ENCODE results near the gene UGGT1. TPM values are rescaled to one million over a fixed set of nuclear protein-coding genes. Genes with fewer than 3 reads are reported as not detected.

The UGGT1 gene
- total RNA-seq = 10 to 100 TPM; 43.1 to 66.5 (median 55.3) TPM

- TF ChIP-seq CTCF (IDR thresholded peaks at IDR 0.05; ENCODE audit: low read depth) = no peak
Measured at GRCh38 chr2:128090945-128091725, at the start of gene UGGT1. Gene UGGT1 (plus strand): TSS chr2:128091200. CDS start chr2:128091358, 158 bp downstream.

DNA sequence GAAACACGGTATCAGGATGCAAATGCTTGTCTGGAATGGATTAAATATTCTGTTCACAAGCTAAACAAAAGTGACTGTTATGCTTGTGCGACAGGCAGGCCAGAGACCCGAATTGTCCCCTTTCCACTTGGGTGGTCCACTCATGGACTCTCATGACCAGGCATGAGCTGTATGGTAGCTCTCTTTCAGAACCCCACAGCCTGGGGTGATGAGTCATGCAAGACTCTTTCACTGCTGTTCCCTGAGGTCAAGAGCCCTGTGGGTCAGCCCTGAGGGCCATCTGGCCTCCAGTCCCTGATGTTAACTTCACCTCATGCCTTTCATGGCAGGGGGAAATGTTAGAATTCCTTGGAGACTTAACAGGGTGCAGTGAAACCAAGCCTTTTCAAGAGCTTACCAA lies 49.4 kb upstream of the UGGT1 start:
- TF ChIP-seq CTCF (IDR thresholded peaks at IDR 0.05; ENCODE audit: low read depth) = no peak

GRCh38 chr2:128043041-128043440 lies 48.0 kb upstream of the UGGT1 start:
- no peak for TF ChIP-seq CTCF (IDR thresholded peaks at IDR 0.05; ENCODE audit: low read depth)

DNA sequence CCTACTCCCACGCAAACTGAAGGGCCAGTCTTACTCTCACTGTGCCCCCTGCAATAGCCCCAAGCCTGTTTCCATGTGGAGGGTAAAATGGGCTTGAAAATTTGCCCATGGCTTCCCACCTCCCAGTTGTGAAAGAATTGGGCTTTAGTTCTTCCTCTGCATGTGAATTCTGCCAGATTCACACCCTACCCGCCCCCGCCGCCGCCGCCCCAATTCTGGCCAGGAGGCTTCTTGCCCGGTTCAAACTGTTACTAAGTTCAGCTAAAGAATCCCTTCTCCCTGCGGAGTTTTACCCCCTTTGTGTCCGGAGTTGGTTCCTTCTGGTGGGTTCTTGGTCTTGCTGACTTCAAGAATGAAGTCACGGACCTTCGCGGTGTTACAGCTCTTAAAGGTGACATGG lies 37.7 kb upstream of the UGGT1 start:
- TF ChIP-seq CTCF (IDR thresholded peaks at IDR 0.05; ENCODE audit: low read depth) = no peak

DNA sequence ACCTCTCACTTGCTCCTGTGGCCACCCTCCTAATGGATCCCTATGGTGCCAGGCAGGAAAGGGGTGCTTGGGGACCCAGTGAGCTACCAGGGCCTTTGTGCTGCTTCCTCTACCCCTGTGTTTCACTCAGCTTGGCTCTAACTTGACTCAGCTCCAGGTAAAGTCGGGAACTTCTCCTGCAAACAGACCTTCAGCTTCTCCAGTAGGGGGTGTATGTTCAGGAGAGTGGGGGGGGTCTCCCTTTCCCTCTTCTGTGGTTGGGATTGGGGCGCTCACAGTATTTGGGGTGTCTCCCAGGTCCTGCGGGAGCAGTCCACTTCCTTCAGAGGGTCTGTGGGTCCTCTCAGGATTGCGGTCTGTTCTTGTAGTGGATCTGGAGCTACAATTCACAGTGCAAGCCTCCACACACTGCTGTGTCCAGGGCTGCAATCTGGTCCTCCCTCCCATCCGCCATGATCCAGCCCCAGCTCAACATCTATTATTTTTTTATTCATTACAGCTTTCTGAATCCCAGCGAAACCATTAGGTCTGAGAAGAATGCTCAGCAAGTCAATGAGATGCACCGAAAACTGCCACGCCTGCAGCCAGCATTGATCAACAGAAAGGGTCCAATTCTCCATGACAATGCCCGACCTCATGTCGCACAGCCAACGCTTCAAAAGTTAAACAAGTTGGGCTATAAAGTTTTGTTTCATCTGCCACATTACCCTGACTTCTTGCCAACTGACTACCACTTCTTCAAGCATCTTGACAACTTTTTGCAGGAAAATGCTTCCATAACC lies 36.7 kb upstream of the UGGT1 start:
- no peak for TF ChIP-seq CTCF (IDR thresholded peaks at IDR 0.05; ENCODE audit: low read depth)

- no peak for TF ChIP-seq CTCF (IDR thresholded peaks at IDR 0.05; ENCODE audit: low read depth)
Measured at GRCh38 chr2:128057334-128057733, 33.7 kb upstream of the UGGT1 start.

DNA sequence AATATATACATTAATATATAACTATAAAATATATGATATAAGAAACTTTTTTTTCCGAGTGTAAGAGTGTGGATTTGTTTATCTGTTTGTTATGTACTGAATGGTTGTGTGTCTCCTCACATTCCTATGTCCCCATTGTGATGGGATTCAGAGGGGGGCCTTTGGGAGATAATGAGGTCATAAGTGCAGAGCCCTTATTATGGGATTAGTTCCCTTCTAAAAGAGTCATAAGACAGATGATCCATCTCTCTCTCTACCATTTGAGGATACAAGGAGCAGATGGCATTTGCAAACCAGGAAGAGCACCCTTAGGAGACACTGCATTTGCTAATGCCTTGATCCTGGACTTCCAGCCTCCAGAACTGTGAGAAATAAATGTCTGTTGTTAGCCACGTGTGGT lies 32.9 kb upstream of the UGGT1 start:
- no peak for TF ChIP-seq CTCF (IDR thresholded peaks at IDR 0.05; ENCODE audit: low read depth)
